Cardiac muscle cell (in vitro differentiated cells and primary cell): ENCODE measurements around the gene SMC6. TPM values are rescaled to one million over a fixed set of nuclear protein-coding genes. Genes with fewer than 3 reads are reported as not detected.

Source experiments
- DNase-seq, 2 donors: peaks; one replicate each; pipeline versions ENCODE4 v3.0.0 to v3.0.0-alpha.2; 2010 to 2017; ENCODE audit warnings: low read depth in 1 of 2, low spot score in 1 of 2
- H3K27ac ChIP-seq: fragments of 200-600 bp; sonication (generic); 2 replicates; pipeline ENCODE4 v1.5.1; 2016
- H3K27me3 ChIP-seq: fragments of 200-600 bp; sonication (generic); 2 replicates; pipeline ENCODE4 v1.6.0; 2016; ENCODE audit warnings: control low read depth
- H3K36me3 ChIP-seq: fragments of 200-600 bp; sonication (generic); 2 replicates; pipeline ENCODE4 v1.5.1; 2016; ENCODE audit warnings: control low read depth
- H3K4me1 ChIP-seq: fragments of 200-600 bp; sonication (generic); 2 replicates; pipeline ENCODE4 v1.8.1; 2017; ENCODE audit warnings: low read depth, mild to moderate bottlenecking, mixed run types
- H3K4me3 ChIP-seq: fragments of 200-600 bp; sonication (generic); 2 replicates; pipeline ENCODE4 v1.5.1; 2016; ENCODE audit warnings: mild to moderate bottlenecking
- H3K9me3 ChIP-seq: fragments of 200-600 bp; sonication (generic); 2 replicates; pipeline ENCODE4 v1.5.1; 2017; ENCODE audit warnings: low read depth, mild to moderate bottlenecking, control low read depth
- polyA plus RNA-seq: library from polyadenylated mRNA; unstranded; fragments of >200 nt; fragmentation: Nextera tagmentation; extraction: Ambion mirVana; gene quantifications from 2 replicates; pipeline ENCODE4 v1.2.1, GENCODE V29; 2016
- total RNA-seq: library from RNA; depleted of rRNA; stranded (reverse); fragments of >200 nt; gene quantifications from 2 replicates; pipeline ENCODE4 v1.2.3, GENCODE V29; 2016
- TF ChIP-seq, protein P1 (sequence below): IDR thresholded peaks from 2 replicates; pipeline ENCODE4 v1.5.1; 2012; ENCODE audit warnings: low read depth, mild to moderate bottlenecking, low read length

The SMC6 gene
- total and polyA plus RNA-seq, 2 experiments from 2014 or later = 13.1 to 19.2 TPM

DNA sequence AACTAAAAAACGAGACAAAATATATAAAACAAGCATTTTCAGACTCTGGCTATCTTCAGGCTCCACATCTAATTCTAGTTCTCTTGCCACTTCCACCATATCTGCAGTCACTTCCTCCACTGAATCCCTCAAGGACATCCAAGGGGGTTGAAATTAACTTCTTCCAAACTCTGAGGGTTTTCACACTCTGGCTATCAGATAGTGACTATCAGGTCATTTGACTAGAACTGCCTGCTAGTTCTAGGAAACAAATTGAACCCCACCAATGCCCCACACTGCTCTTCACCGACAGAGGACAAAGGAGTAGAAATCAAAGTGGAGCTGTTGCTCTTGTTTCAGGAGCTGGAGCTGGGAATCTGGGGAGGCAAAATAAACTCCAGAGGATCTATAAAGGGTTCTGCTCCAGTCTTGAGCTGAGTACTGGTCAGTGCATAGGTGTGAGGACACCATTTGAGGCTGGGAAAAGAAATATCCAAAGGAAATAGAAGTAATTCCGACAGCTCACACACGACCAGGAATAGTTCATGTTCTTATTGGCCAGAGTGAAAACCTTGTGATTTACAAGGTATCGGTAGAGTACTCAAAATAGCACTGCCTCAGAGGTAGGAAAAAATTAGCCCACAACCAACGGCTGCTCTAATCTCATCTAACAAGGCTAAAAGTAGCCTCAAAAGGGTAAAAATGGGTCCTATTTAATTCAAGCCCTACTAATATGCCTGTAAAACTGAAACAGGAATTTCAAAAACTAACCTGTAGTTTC, 71.3 kb downstream of the SMC6 start:
- no peak for DNase-seq
- Histone ChIP-seq H3K27me3 (no peaks in the 10 kb centered on the region), H3K4me3 (no peak overlapping the region), H3K27ac (peak overlapping the region; percentile 56), H3K4me1 (peaks cover 12% of the 10 kb centered on the region), H3K36me3 (peaks cover 13% of the 10 kb centered on the region), H3K9me3 (no peaks in the 10 kb centered on the region)
- TF ChIP-seq, protein P1, sequence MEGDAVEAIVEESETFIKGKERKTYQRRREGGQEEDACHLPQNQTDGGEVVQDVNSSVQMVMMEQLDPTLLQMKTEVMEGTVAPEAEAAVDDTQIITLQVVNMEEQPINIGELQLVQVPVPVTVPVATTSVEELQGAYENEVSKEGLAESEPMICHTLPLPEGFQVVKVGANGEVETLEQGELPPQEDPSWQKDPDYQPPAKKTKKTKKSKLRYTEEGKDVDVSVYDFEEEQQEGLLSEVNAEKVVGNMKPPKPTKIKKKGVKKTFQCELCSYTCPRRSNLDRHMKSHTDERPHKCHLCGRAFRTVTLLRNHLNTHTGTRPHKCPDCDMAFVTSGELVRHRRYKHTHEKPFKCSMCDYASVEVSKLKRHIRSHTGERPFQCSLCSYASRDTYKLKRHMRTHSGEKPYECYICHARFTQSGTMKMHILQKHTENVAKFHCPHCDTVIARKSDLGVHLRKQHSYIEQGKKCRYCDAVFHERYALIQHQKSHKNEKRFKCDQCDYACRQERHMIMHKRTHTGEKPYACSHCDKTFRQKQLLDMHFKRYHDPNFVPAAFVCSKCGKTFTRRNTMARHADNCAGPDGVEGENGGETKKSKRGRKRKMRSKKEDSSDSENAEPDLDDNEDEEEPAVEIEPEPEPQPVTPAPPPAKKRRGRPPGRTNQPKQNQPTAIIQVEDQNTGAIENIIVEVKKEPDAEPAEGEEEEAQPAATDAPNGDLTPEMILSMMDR = no peak

DNA sequence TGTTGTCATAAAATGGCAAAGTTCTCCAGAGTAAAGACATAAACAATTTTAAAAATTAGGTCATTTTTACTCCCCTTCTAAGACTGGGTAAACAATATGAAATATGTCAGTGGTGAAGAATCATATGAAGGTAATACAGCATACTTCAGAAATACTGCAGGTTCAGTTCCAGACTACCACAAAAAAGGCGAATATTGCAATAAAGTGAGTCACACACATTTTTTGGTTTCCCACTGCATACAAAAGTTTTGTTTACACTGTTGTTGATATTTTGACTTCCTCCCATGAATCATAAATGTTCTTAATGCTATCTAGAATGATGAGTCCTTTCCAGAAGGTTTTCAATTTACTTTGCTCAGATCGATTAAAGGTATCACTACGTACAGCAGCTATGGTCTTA, 73.5 kb downstream of the SMC6 start:
- Histone ChIP-seq H3K9me3 (no peaks in the 10 kb centered on the region), H3K4me3 (no peak overlapping the region), H3K27ac (no peak overlapping the region), H3K36me3 (peaks cover 14% of the 10 kb centered on the region), H3K27me3 (no peaks in the 10 kb centered on the region), H3K4me1 (peaks cover 12% of the 10 kb centered on the region)
- DNase-seq = peak in 1 of 2 donors; percentile 4
- TF ChIP-seq, protein P1 = no peak

- H3K4me1 ChIP-seq = no peaks in the 10 kb centered on the region
- TF ChIP-seq, protein P1 = no peak
- H3K27me3 ChIP-seq = no peaks in the 10 kb centered on the region
- H3K27ac ChIP-seq = no peak overlapping the region
- no peak for DNase-seq
- no peaks in the 10 kb centered on the region for H3K9me3 ChIP-seq
- H3K4me3 ChIP-seq = no peak overlapping the region
- peaks cover 19% of the 10 kb centered on the region for H3K36me3 ChIP-seq
Measured at GRCh38 chr2:17674817-17675216, 78.8 kb downstream of the SMC6 start.

- TF ChIP-seq, protein P1 = no peak
- H3K4me1 ChIP-seq = no peaks in the 10 kb centered on the region
- peaks cover 22% of the 10 kb centered on the region for H3K36me3 ChIP-seq
- H3K27me3 ChIP-seq = no peaks in the 10 kb centered on the region
- peak in 1 of 2 donors; percentile 21 for DNase-seq
- H3K27ac ChIP-seq = no peak overlapping the region
- H3K9me3 ChIP-seq = no peaks in the 10 kb centered on the region
- H3K4me3 ChIP-seq = no peak overlapping the region
Measured at GRCh38 chr2:17672583-17673317, 80.9 kb downstream of the SMC6 start.

DNA sequence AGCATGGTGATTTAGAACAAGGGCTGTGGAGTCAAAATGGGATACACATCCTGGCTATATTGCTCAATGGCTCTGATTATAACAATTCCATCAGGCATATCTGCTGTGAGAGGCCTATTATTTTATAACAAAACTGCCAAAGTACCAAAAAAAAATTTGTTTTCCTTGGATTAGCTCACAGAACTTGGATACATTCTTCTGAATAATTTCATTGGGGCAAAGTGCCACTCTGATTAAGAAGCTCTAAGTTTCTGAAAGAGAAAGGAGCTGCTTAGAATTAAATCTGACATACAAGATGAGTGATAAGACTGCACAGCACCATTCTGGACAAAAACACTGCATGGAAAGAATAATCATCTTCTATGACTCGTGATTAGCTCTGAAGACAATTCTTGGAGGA, 85.7 kb downstream of the SMC6 start:
- H3K27me3 ChIP-seq = no peaks in the 10 kb centered on the region
- no peak overlapping the region for H3K27ac ChIP-seq
- no peak for DNase-seq
- no peak overlapping the region for H3K4me3 ChIP-seq
- H3K36me3 ChIP-seq = peaks cover 18% of the 10 kb centered on the region
- no peaks in the 10 kb centered on the region for H3K4me1 ChIP-seq
- H3K9me3 ChIP-seq = no peaks in the 10 kb centered on the region
- TF ChIP-seq, protein P1 = no peak
